Measurements from ENCODE around the gene ZNF385C.

- TF ChIP-seq CEBPZ (IDR thresholded peaks at IDR 0.05; ENCODE audit: low read length) (no peak), HOMEZ (CRISPR knock-in tag; IDR thresholded peaks at IDR 0.05; ENCODE audit: low read depth) (no peak), ZNF274 (CRISPR knock-in tag; IDR thresholded peaks at IDR 0.05) (no peak), KDM5A (IDR thresholded peaks at IDR 0.05; ENCODE audit: borderline replicate concordance, low read length) (no peak), MAX (IDR thresholded peaks at IDR 0.05) (no peak), ZNF577 (CRISPR knock-in tag; IDR thresholded peaks at IDR 0.05; ENCODE audit: borderline replicate concordance, low read depth) (no peak), SNAI1 (CRISPR knock-in tag; IDR thresholded peaks at IDR 0.05; ENCODE audit: borderline replicate concordance) (no peak)
Measured at GRCh38 chr17:42110301-42111264, 12.3 kb upstream of the ZNF385C start.
